ENCODE results near the gene TP53I11.

Gene TP53I11

GRCh38 chr11:44889266-44889665 is 61.4 kb downstream of the TP53I11 start:
- no peak for DNase-seq (ENCODE audit: low read depth in 2 of 3, low spot score in 2 of 3)

GRCh38 chr11:44887636-44888035 is 63.0 kb downstream of the TP53I11 start:
- DNase-seq (ENCODE audit: low read depth in 2 of 3, low spot score in 2 of 3), result no peak

GRCh38 chr11:44886790-44887140 is 63.9 kb downstream of the TP53I11 start:
- DNase-seq (ENCODE audit: low read depth in 2 of 3, low spot score in 2 of 3), result no peak

GRCh38 chr11:44885919-44886789 is 64.5 kb downstream of the TP53I11 start:
- DNase-seq (ENCODE audit: low read depth in 2 of 3, low spot score in 2 of 3), result no peak

- DNase-seq (ENCODE audit: low read depth in 2 of 3, low spot score in 2 of 3), result no peak
Observed at GRCh38 chr11:44885065-44885810, 65.4 kb downstream of the TP53I11 start.

- no peak for DNase-seq (ENCODE audit: low read depth in 2 of 3, low spot score in 2 of 3)
Observed at GRCh38 chr11:44884056-44884455, 66.6 kb downstream of the TP53I11 start.

- DNase-seq (ENCODE audit: low read depth in 2 of 3, low spot score in 2 of 3), result no peak
Observed at GRCh38 chr11:44883277-44883676, 67.4 kb downstream of the TP53I11 start.
